Ramos (cell line): Measurements from ENCODE around the gene DTYMK.

Experiments
- in situ Hi-C: fragments of 300-500 bp; cut with MboI; formaldehyde crosslinking; loops from one replicate; pipeline ENCODE4 v1.14.3; 2022; ENCODE audit warnings: low sequenced_read_pairs; ENCODE audit not compliant: unreplicated experiment

DTYMK gene

GRCh38 chr2:241708879-241709278 lies 22.3 kb upstream of the DTYMK start:
- in situ Hi-C loops = loop anchor here (10.0 kb wide), 1 partner anchor 354 kb away; the partner anchor contains the start of gene FARP2

GRCh38 chr2:241706537-241706936 lies 19.9 kb upstream of the DTYMK start:
- in situ Hi-C loops = loop anchor here (10.0 kb wide), 1 partner anchor 352 kb away; the partner anchor contains the start of gene FARP2

DNA sequence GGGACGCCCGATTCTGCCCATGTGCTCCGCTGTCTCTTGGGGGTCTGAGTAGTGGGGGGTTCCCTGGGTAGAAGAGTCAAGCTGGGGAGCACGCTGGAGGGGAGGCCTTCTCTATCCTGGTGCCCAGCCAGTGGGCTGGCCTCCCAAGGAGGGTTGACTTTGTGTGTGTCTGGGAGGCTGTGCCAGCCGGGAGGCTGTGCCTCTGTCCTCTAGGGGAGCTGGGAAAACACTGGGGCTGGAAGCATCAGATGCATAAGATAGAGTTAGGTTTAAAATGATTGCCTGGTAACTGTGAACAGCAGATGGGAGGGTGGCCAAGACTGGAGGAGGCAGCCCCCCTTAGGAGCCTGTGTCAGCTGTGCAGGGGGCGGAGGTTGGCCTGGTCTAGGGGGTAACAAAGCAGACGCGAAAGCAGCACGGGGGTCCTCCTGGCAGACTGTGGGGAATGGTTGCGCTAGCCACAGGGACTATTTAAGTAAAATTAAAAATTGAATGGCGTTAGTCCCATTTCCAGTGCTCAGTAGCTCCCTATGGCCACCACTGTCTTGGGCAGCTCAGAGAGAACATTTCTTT lies 16.5 kb upstream of the DTYMK start:
- in situ Hi-C loops = loop anchor here (10.0 kb wide), 1 partner anchor 348 kb away; the partner anchor contains the start of gene FARP2

DNA sequence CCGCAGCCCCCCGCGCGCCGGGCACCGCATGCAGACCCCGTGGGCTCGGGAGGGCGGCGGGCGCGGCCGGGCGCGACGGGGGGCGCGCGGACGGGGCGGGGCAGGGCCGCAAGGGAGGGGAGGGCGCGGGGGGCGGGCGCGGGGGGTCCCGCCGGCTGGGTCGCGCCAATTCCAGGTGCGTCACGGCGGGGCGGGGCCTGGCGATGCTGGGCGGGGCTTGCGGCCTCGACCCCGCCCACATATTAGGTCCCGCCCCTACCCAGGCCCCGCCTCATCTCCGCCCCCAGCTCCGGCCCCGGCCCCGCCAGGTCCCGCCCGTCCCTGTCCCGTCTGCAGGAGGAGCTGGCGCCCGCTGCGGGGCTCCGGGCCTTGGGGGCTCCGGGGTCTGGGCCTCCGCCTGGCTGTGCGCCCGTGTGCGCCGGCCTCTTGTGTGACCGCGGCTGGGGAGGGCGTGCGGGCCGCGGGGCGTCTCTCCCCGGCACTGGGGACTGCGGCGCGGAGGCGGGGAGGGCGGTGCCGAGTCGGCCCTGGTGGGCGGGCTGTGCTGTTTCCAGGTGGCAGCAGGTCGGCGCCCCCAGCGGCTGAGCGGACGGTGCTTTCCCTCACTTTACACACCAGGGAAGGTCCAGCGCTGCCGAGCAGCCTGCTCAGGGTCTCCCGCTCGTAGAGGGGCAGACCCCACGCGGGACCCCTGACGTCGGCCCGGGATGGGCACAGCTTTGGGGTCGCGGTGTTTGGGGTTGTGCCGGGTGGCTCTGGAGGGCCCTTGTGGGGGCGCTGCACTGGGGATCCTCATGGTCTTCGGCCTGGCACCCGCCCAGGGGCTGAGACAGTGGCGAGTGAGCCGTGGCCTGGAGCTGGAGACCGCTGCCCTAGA lies 15.8 kb upstream of the DTYMK start:
- in situ Hi-C loops = loop anchor here (10.0 kb wide), 1 partner anchor 348 kb away; the partner anchor contains the start of gene FARP2

DNA sequence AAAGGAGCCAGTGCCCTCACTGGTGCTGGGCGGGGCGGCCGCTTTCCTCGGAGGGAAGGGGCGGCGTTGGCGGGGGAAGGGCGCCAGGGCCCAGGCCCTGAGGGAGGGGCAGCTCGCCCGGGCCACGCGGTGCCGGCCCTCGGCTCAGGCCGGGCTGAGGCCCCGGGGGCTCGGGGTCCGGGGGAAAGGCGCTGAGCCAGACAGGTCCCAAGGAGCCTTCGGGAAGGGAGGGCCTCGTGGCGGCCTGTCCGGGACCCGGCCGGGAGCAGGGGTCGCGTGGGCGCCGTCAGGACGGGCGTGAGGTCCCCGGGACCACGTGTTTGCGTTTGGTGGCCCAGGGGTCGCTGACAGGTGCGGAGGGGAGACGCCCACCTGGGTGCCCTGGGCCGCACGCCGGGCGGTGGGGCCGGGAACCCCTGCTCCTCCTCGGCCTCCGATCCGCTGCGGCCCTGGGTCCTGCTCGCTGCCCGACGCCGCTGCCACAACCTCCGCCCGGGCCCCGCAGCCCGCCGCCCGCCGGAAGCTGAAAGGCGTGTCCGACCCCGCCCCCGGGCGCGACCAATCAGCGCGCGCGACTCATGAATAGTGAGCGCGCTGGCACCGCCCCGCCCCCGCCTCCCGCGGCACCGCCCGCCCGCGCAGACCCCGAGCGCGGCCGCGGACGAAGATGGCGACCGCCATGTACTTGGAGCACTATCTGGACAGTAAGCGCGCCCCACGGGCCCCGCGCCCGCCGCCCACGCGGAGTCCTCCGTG lies 15.0 kb upstream of the DTYMK start, which contains the start of gene ING5:
Gene ING5 (plus strand): TSS at position 641 of the 756 bp plus-strand sequence. CDS start 27 bp downstream, at position 668.
- in situ Hi-C loops = loop anchor here (10.0 kb wide), 1 partner anchor 347 kb away; the partner anchor contains the start of gene FARP2

DNA sequence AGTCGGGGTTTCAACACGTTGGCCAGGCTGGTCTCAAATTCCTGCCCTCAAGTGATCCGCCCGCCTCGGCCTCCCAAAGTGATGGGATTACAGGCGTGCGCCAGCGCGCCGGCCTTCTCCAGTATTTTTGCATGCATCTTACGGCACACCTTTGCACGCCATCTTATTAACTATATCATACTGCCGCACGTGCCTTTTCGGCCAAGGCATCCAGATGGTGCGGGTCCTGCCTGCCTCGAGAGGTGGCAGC lies 14.5 kb upstream of the DTYMK start:
- in situ Hi-C loops = loop anchor here (10.0 kb wide), 1 partner anchor 346 kb away; the partner anchor contains the start of gene FARP2

DNA sequence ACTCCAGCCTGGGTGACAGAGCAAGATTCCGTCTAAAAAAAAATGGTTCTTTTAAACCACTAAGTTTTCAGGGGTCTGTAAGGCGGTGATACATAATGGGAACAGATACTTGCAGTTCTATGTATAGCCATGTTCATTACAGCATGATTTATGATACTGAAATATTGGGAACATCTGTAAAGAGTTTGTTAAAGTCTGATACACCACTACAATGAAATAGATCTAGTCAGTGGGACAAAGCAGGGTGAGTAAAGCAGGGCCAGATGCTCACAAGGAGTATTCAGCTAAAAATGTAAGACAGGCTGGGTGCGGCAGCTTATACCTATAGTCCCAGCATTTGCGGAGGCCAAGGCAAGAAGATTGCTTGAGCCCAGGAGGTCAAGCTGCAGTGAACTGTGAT lies 9.0 kb upstream of the DTYMK start:
- in situ Hi-C loops = no loop called here

DNA sequence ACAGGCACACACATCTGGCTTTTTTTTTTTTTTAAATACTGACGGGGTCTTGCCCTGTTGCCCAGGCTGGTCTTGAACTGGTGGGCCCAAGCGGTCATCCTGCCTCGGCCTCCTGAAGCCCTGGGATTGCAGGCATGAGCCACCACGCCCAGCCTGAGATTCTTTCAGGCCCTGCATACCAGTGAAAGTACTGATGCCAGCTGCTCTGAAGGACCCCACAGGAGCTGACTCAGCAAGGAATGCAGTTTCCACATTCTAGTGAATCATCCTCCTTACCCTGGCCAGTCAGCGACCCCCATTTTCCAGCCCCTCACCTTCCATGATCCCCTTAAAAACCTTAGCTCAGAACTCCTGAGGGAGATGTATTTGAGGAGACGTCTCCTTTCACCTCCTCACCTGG lies 5.8 kb upstream of the DTYMK start:
- in situ Hi-C loops = no loop called here

GRCh38 chr2:241690202-241690717 lies 3.6 kb upstream of the DTYMK start:
- in situ Hi-C loops = no loop called here

DNA sequence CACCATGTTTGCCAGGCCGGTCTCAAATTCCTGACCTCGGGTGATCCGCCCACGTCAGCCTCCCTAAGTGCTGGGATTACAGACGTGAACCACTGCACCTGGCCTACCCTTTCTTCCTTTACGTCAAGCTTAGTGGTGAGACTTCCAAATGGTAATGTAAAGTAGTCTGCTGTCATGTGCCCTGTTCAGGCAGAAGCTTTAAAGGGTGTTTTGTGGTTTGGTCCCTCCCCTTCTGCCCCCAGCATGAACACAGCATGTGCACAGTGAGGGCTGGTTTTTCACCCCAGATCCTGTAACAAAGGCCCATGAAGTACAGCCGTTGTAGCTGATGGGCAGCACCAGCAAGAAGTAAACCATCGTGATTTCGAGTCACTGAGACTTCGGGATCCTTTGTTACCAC lies 2.7 kb upstream of the DTYMK start:
- in situ Hi-C loops = no loop called here

DNA sequence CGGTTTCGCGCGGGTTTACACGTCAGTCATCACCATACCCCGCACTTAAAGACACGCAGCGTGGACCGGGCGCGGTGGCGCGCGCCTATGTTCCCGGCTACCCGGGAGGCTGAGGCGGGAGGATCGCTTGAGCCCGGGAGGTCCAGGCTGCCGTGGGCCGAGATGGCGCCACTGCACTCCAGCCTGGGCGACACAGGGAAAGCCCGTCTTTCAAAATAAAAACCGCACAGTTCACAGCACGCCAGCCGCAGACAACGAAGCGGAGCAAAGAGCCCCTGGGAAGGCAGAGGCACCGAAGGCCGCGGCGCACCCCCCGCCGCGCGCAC lies 328 bp downstream of the DTYMK start:
- in situ Hi-C loops = no loop called here

GRCh38 chr2:241680827-241681599 lies 5.6 kb downstream of the DTYMK start:
- in situ Hi-C loops = no loop called here

- in situ Hi-C loops = no loop called here
Measured at GRCh38 chr2:241680044-241680443, 6.6 kb downstream of the DTYMK start.

DNA sequence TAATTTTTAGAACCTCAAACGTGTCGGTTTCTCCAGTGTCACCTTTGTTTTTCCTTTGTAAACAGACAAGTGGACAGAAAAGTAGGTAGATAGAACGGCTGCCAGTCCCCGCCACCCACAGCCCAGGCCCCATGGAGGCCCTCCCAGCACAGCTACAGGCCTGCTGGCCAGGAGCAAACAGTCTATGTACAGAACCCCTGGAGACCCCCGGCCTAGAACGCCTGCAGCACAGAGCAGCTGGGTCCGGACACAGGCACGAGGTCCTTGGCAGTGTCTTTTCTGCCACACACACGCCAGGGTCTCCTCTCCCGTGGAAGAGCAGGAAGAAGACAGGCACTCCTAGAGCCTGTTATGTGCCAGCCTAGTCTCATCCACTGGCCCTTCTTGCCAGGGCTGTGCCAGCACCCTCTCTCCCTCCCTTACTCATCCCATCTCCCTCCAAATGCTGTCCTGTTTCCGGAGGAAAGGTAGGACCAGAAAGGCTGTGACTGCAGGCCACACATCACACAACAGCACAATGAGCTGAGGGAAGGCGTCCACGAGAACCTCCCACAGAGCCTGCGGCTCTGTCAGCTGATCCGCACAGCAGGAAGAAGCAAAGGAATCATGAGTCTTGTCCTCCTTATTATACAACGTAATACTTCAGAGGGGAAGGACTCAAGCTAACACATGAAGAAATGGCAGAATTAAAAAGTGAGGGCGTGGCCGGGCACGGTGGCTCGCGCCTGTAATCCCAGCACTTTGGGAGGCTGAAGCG lies 7.7 kb downstream of the DTYMK start:
- in situ Hi-C loops = no loop called here

DNA sequence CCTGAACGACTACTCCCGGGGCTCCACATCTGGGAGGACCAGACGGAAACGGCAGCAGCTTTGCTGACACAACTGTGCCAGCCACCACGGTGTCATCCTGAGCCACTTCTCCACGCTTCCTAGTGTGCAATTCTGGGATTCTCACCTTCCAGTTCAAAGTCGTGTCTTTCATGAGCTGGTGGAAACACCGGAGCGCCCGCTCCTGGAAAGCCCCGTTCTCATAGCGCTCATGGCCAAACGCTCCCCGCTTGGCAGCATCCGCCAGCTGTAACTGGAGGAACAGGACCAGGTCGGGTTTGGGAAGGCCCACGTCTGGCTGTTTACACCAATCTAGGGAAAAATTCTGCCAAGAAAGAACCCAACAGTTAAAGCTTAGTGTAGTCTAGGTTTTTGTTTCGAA lies 8.3 kb downstream of the DTYMK start:
- in situ Hi-C loops = no loop called here

DNA sequence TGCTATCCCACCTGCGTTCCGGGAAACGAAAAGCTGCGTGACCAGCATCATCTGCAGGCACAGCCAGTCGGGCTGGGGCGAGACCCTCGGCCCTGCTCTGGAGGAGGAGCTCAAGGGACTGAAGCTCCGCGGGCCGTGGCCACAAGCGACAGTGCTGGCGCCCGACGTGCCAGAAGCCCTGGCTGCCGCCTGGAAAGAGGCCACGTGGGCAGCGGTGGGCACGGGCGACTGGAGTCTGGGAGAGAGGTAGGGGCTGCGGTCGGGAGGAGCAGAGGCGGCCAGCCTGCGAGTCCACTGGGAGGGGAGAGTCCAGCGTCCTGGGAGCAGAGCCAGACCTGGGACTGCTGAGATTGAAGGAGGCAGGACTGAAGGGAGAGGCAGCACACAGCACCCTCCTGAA lies 9.2 kb downstream of the DTYMK start:
- in situ Hi-C loops = no loop called here

DNA sequence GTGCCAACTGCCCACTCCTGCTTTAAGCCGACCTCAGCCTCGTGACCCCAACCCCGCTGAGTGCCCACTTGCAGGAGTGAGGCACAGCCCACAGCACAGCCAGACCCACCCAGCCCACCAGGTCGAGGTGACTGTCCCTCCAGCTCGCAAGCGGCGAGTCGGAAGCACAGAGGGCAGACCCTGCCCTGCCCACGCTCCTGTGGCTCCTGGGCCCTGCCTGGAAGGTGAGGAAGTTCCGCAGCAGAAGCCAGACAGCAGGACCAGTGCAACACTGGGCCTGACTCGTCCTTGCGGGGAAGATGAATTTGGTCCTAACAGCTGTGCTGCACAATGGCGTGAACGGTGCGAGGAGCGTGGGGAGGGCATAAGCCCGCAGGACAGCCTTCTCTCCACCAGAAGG lies 9.9 kb downstream of the DTYMK start:
- in situ Hi-C loops = no loop called here

DNA sequence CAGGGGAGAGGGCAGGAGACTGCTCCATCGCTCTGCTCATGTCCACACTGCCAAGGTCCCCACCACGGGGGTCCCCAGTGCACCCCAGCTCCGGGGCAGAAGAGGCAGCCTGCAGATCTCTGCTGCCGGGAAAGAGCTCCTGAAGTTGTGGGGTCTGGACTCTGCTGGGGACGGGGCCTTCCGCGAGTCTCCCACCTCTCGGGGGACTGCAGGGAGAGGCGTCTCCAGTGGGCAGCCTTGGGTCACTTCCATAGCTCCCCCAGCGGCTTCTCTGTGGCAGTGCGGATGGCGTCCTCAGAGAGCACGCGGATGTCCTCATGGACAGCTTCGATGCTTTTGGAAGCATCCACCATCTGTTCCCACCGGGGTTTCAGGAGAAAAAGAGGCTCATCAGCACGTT lies 10.7 kb downstream of the DTYMK start:
- in situ Hi-C loops = no loop called here
